HG03354 (cell line): ENCODE measurements around the gene SPAG16.
A peak's percentile ranks its signal among the peaks of the same experiment; 100 is the strongest.
"Not testable (repeated sequence)": the region's sequence is repeated elsewhere in the genome, so short reads cannot be mapped to it uniquely, and the experiment has no call there.

ENCODE experiments used
- ATAC-seq: cut with Tn5 transposase; IDR thresholded peaks from one replicate; pipeline ENCODE4 v1.9.1; 2021; ENCODE audit warnings: mild to moderate bottlenecking; ENCODE audit not compliant: unreplicated experiment, poor library complexity, severe bottlenecking

The SPAG16 gene

DNA sequence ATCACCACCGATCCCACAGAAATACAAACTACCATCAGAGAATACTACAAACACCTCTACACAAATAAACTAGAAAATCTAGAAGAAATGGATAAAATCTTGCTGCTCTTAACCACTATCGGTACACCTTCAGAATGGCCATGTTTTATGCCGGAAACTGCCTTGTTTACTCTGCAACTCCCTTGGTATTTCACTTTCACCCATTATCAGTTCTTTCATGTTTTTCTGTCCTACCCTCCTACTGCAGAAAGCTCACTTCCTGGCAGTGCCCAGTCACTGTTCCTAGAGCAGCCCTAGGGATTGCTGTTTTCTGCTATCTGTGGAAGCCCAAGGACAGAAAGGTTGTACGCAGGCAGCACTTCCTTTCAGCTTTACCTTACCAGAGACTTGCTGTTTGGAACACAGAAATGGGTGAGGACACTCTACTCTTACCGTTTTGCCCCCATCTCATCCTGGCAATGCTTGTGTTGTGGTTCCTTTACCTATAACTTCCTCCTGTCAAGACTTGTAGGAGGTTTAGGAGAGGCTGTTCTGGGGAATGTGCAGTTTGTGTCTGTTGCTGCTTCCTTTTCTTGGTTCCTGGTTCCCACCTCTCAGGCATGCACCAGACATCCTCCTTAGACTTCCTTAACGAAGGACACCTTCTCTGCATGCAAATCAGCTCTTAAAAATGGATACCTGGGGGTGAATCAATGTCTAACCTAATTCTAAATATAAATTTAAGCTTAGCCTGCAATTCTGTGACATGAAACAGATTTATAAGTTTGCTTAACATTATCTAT, 394.4 kb downstream of the SPAG16 start:
- ATAC-seq = peak; percentile 55

DNA sequence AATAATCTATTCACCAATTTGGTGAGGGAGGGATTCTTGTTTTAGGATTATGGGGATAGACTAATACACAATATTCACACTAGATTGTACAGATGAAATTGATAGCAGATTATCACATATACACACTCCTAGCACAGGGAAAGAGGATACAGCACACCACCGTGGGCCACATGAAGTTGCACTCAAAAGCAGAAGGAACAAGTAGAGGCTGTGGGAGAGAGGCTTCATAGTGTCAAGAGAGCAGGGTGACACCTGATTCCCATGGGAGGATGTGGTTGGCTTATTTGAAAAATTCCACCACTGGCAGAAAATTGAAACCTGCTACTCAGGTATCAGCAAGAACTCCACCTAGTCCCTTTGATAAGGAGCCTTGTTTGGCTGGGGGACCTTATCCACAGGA, 395.6 kb downstream of the SPAG16 start:
- ATAC-seq = no peak

DNA sequence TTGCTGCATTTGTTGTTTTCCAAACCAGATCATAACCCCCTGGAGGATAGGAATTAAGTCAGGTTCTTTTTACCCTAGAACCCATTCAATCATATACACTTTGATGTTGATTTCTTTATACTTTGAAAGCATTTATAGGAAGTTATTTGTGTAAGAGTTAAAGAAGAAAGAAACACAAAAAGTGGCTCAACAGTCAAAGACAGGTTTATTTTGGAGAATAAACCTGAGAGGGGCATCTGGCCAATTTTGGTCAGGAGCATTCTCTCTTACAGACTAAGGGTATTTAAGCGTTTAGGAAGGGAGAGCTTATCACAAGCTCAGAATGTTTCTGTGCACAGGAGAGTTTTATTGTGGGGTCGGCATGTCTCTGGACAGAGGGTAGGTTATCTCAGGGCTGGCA, 398.0 kb downstream of the SPAG16 start:
- ATAC-seq = no peak

DNA sequence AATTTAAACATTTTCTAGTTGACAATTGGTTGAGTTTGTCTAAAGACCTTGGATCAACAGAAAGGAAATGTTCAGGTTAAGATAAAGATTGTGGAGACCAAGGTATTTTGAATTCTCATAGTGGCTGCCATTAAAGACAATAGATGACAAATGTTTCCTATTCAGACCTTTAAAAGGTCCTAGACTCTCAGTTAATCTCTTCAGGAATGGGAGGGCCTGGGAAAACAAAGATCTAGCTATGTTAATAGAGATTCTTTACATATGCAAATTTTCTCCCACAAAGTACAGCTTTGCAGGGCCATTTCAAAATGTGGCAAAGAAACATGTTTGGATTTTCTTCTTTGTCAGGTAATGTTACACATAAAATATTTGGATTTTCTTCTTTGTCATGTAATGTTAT, 403.9 kb downstream of the SPAG16 start:
- ATAC-seq = no peak

DNA sequence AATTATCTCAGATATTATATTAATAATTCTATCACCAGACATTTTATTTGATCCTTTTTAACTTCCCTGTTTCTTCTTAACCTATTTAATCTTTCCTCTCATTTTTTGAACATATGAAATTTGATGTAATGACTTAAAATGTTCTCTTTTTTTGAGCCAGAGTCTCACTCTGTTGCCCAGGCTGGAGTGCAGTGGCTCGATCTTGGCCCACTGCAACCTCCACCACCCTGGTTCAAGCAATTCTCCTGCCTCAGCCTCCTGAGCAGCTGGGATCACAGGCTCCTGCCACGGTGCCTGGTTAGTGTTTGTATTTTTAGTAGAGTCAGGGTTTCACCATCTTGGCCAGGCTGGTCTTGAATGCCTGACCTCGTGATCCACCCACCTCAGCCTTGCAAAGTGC, 404.6 kb downstream of the SPAG16 start:
- ATAC-seq = not testable (repeated sequence)

DNA sequence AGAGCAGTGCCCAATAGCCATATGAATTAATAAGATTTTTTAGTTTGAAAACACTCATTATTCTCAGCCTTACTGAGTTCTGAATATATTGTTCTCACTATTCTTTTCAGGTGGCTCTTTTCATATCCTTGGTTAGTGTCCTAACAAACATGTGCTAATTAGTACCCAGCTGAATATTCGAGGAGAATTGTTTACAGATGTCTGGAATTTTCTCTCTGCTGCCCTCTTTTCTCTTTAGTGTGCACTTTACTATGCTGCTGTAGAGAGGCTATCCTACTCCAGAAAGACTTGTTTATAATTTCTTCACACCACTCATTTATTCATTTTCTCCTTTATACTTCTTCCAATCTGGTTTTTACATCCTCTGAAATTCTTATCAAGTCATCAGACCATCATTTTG, 405.3 kb downstream of the SPAG16 start:
- ATAC-seq = no peak

DNA sequence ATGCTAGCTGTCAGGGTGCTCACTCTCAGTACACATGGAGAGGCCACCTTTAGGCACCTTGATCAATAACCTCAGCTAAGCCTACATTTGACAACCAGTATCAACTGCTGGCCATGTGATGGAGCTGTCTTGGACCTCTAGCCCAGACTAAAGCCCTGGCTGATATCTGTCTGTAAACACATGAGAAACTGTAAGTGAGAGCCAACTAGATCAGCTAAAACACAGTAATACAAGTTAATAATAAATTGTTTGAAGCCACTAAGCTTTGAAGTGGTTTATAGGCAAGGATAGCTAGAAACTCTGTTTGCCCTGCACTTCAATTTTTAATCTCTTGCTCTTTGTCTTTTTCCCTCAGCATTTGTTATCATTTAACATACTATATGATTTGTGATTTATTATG, 407.1 kb downstream of the SPAG16 start:
- ATAC-seq = no peak

DNA sequence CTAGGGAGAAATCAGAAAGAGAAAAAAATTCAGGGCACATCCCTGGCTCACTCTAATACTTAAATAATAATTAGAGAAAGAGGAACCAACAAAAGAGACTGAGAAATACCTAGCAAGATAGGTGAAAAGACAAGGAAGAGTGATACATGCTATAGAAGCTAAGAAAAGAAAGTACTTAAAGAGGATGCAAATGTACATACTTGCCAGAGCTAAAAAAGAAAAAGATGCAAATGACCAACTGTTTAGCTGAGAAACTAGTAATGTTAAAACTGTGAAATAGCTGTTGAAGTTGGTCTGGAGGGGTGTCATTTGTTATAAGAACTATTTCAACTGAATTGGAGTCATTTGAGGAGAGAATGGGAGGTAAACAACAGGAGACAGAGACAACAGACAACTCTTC, 412.2 kb downstream of the SPAG16 start:
- peak; percentile 71 for ATAC-seq

DNA sequence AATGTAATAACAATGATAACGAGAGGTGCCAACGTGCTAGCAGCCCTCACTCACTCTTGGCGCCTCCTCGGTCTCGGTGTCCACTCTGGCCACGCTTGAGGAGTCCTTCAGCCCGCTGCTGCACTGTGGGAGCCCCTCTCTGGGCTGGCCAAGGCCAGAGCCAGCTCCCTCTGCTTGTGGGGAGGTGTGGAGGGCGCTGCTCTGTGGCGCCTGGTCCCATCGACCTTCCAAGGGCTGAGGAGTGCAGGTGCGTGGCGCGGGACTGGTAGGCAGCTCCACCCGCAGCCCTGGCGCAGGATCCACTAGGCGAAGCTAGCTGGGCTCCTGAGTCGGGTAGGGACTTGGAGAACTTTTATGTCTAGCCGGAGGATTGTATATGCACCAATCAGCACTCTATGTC, 417.1 kb downstream of the SPAG16 start:
- ATAC-seq = not testable (repeated sequence)

DNA sequence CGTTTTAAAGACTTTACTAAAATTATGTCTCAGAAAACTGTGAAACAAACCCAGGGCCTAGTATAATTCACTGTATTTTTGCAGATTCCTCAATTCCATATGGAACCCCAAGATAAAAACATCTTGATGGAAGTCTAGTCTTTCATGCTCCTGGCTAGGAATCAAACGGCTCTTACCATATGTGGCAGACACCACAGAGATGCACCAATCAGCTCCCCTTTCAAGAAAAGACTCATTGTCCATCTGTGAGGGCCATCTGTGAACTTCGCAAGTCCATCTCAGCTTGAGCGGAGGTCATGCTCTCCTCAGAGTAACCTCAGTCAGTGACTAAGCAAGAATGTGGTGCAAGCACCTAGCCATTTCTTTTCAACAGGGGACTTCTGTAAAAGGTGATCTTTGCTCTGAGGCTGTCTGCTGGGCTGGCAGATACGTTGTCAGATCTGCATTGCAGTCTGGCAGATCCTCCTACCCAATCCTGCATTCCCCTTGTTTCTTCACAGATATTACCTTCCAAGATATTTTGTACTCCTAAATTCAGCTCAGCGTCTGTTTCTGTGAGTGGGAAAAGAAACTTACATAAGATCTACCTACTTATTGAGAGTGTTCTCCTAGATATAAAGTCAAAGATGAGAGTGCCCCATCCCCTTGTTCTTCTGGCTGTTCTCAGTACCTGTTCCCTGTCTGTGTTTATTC, 419.3 kb downstream of the SPAG16 start:
- no peak for ATAC-seq

DNA sequence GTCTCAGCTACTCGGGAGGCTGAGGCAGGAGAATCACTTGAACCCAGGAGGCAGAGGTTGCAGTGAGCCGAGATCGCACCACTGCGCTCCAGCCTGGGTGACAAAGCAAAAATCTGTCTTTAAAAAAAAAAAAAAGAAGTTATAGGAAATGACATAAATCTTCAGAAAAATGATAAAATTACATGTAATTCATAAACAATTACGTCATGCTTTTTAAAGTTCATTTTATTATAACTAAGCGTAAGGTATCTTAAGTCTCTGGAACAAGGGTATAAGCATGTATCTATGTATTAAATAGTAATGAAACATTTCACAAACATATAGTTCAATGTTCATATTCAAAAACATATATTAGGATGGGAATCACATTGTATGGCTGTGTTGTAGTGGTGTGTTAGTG, 425.9 kb downstream of the SPAG16 start:
- no peak for ATAC-seq

DNA sequence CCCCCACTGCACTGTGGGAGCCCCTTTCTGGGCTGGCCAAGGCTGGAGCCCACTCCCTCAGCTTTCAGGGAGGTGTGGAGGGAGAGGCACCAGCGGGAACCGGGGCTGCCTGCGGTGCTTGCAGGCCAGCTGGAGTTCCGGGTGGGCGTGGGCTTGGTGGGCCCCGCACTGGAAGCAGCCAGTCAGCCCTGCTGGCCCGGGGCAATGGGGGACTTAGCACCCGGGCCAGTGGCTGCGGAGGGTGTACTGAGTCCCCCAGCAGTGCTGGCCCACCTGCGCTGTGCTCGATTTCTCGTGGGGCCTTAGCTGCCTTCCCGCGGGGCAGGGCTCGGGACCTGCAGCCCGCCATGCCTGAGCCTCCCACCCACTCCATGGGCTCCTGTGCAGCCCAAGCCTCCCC, 434.1 kb downstream of the SPAG16 start:
- ATAC-seq = not testable (repeated sequence)

DNA sequence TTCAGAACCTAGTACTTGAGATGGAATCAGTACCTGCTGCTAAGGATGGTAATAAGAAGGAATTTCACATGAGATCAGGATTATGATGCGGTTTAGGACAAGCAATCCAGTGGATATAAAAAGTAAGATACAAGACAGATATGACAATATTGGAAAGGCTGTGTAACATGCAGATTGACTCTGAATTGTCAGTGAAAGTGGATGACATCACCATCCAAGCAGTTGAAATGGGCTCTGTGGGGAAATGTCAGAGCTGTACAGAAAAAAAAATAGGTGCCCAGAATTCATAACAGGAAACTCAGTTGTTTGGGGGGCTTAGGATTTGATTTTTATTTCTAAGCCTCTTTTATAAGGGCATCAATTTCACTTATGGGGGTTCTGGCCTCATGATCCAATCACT, 438.3 kb downstream of the SPAG16 start:
- ATAC-seq = no peak

DNA sequence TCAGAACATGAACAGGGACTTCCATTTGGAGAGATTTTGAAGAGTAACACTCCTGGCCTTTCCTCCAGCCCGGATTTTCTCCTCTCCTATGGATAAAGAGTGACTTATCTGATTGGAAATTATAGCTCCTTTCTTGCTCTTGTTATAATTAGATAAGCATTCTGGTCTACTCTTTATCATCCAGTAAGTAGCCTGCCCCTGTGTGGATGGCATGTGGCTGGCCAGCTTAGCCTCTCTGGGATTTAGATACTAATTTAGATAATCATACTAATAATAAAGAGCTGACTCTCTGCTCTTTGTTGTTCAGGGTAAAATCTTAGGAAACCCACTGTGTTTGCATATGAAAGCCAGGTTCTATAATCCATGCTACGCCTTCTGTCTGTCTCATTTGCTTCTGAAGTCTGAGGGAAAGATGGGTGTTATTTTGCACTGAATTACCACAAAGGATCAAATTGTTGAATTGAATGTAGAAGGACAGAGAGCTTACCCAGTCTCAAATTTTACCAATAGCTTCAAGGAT, 438.8 kb downstream of the SPAG16 start:
- no peak for ATAC-seq

DNA sequence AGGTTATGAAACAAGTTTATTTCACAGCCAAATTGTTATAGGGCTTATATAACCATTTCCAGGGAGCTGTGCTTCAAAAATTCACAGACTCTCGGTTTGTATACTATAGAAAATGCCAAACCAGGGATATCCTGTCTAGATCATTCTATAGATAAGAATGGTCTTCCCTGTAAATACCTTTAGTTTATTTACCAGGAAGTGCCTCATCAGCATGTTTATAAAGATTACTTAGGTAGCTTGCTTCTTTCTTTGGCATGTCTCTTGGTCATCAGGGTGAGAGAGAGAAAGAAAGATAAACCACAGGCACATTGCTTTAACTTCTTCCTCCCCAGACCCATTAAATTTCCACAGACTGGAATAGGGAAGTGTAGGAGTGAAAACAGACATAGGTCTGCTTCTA, 439.4 kb downstream of the SPAG16 start:
- no peak for ATAC-seq

DNA sequence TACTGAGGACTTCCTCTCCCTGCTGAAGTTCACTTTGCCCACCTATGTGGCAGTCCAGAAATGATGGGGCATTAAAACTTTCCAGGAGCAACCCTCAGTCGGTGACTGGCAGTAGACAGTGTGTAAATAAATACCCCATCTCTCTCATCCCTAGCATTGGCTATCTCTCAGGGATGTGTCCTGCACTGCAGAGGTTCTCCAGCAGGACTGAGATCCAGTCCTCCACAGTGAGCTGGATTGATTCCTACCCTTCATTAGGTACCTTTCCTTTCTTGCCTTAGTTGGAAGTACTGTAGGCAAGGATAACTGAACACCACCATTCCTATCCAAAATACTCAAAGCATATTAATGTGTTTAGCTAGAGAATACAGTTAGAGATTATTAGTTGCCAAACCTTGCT, 441.8 kb downstream of the SPAG16 start:
- ATAC-seq = no peak

DNA sequence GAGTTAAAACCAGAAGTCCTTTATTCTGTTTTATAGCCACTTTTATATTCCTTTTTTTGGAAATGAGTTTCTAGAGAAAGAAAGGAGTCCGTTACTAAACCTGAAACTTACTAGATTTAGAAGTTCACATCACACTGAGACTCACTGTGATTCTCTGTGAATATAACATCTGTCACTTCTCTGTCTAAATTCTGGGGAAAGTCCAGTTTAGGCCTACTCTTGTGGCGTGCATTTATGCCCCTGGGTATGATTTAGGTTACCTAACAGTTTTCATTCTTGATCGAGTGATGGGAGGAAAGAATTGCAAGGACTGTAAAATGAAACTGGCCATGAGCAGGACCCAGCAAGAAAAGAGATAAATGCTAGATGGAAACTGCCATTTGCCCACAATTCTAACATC, 449.6 kb downstream of the SPAG16 start:
- peak; percentile 86 for ATAC-seq

DNA sequence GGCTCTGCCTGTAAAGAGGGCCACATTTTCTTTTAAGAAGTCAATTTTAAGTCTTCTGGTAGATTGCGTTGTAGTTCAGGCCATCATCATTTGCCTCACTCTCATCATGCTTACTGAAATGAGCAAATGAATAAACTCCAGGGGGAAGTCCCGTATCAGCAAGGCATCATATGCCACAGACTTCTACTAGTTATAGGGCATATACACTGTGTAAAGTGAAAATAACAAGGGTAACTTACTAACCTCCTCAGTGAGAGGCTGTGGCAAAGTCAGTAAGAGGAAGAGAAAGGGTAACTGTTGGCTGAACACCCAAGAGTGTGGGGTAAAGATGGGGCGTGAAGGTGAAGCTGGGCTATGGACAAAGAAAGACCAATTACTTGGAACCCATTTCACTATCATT, 456.2 kb downstream of the SPAG16 start:
- peak; percentile 87 for ATAC-seq

DNA sequence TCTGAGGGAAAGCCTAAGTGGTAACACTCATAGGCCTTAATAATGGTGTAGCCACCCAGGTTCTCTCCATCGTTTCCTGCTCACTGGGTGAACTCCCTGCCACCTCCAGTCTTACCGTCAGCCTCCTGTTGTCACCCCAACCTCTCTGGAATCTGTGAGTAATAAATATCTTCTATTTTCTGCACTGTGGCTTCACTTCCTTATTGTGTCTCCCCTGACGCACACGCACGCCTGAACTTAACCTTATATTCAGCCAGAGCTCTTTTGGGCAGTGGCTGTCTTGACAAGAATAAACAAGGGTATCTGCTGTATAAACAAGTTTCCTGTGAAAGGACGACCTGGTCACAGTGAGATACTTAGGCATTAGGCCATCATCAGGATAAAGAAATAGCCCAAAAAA, 467.2 kb downstream of the SPAG16 start:
- ATAC-seq = peak; percentile 94

DNA sequence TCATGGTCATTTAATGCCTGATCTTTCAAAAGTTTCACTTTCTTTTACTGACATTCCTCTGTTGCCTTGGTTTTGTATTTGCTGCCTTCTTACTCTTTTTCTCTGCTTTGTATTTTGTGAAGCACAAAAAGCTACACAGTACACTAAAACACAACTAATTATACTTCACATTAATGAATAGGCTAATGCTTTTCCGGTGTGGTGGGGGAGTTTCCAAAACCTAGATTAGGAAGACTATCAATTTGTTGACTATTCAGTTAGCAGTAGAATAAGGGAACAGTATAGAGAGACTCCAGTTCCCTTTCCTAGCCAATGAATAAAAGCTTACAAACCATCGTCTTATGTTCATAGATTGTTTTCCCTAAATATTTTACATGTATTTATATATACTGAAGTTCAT, 468.3 kb downstream of the SPAG16 start:
- no peak for ATAC-seq

DNA sequence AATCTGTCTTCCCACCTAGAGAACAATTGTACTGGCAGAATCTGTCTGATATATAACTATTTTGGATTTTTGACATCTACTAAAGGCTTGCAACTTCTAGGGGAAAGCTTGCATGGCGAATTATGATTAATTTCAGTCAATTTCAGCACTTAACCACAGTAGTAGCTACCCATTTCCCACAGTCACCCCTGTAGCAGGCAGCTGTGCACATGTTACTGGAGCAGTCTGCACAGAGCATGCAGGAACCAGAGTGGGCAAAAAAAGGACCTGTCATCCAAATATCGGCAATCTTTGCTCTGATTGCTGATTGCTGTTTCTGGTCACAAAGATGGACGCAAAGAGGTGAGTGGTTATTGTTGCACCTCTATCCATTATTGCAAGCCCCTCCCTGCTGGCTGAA, 473.3 kb downstream of the SPAG16 start:
- ATAC-seq = no peak
